RWPE1 (cell line): ENCODE data around the gene ROM1.
A peak's percentile ranks its signal among the peaks of the same experiment; 100 is the strongest.

ENCODE experiments used
- CTCF ChIA-PET: fragments of 350-600 bp; sonication (Branson Sonifier 250); formaldehyde crosslinking; extraction: SDS; loops from one replicate; lab custom pipeline; 2021; lab: Yijun Ruan, JAX
- POLR2A ChIA-PET: fragments of 400-600 bp; formaldehyde crosslinking; extraction: SDS; loops from one replicate; lab custom pipeline; 2020; ENCODE audit warnings: antibody characterized with exemption; ENCODE audit not compliant: low non-redundant PET; lab: Yijun Ruan, JAX
- DNase-seq: peaks from one replicate; pipeline ENCODE4 v3.0.0; 2012; ENCODE audit warnings: low spot score
- H3K27ac ChIP-seq: fragments of 450-650 bp; 2 replicates; pipeline ENCODE4 v1.5.1; 2017
- TF ChIP-seq, protein P1 (sequence below): fragments of 450-650 bp; conservative IDR thresholded peaks from 2 replicates; pipeline ENCODE4 v1.5.1; 2017; ENCODE audit warnings: low read depth, mild to moderate bottlenecking

The ROM1 gene

DNA sequence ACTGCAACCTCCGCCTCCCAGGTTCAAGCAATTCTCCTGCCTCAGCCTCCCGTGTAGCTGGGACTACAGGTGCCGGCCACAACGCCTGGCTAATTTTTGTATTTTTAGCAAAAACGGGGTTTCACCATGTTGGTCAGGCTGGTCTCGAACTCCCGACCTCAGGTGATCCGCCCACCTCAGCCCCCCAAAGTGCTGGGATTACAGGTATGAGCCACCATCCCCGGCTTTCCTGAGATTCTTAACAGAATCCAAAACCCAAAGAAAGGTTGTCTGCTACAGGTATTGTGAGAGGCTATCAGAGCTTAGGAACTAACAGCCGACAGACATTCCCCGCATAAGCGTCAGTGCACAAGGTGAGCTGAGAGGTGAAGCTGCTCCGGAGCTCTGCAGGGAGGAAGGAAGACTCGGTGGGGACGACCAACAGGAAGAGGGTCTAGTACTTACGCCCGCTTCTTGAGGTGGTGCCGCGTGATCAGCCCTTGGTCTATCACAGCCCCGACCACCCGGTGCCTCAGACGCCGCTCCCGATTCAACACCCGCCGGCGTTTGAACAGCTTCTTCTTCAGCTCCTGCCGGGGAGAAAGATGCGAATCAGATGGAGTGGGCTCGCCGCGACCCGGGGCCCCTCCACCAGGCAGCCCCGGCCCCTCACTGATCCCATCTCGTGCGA is 51.5 kb downstream of the ROM1 start:
- CTCF ChIA-PET = interaction anchor here (0.9 to 1.3 kb wide), 3 partner anchors 10 to 122 kb away, joined by 5 to 7 read pairs (median 5); no protein-coding TSS in a partner anchor

More for the DNA sequence above, 51.5 kb downstream of the ROM1 start:
- peak overlapping the region; percentile 90 for H3K27ac ChIP-seq
- TF ChIP-seq, protein P1, sequence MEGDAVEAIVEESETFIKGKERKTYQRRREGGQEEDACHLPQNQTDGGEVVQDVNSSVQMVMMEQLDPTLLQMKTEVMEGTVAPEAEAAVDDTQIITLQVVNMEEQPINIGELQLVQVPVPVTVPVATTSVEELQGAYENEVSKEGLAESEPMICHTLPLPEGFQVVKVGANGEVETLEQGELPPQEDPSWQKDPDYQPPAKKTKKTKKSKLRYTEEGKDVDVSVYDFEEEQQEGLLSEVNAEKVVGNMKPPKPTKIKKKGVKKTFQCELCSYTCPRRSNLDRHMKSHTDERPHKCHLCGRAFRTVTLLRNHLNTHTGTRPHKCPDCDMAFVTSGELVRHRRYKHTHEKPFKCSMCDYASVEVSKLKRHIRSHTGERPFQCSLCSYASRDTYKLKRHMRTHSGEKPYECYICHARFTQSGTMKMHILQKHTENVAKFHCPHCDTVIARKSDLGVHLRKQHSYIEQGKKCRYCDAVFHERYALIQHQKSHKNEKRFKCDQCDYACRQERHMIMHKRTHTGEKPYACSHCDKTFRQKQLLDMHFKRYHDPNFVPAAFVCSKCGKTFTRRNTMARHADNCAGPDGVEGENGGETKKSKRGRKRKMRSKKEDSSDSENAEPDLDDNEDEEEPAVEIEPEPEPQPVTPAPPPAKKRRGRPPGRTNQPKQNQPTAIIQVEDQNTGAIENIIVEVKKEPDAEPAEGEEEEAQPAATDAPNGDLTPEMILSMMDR = no peak
- POLR2A ChIA-PET = interaction anchor here (0.6 to 2.1 kb wide), 10 partner anchors 7 to 1647 kb away, joined by 4 to 16 read pairs (median 8); partner anchors contain the start of genes B3GAT3, HNRNPUL2, INTS5 and MTA2
- peak; percentile 51 for DNase-seq
